Thyroid gland (tissue), 4 donors: Measurements from ENCODE around the gene PRDM1. TPM values are rescaled to one million over a fixed set of nuclear protein-coding genes. Genes with fewer than 3 reads are reported as not detected.
A peak's percentile ranks its signal among the peaks of the same experiment; 100 is the strongest.

Experiments used
- DNase-seq, 2 donors: peaks; one replicate each; pipeline ENCODE4 v3.0.0-alpha.2; 2019
- H3K27ac ChIP-seq, 3 donors: fragments of 200-600 bp; sonication (generic); 1 replicate in 2 of 3; 2 replicates in 1 of 3; pipeline ENCODE4 v1.5.1; 2016 to 2019; ENCODE audit warnings: mild to moderate bottlenecking in 1 of 3, moderate library complexity in 1 of 3
- H3K27me3 ChIP-seq: fragments of 200-600 bp; sonication (generic); one replicate; pipeline ENCODE4 v1.5.1; 2019
- H3K36me3 ChIP-seq, 2 donors: fragments of 200-600 bp; sonication (generic); one replicate each; pipeline ENCODE4 v1.5.1; 2016 to 2019
- H3K4me1 ChIP-seq, 2 donors: fragments of 200-600 bp; sonication (generic); one replicate each; pipeline ENCODE4 v1.5.1; 2017 to 2019
- H3K4me3 ChIP-seq, 3 donors: fragments of 200-600 bp; sonication (generic); replicated peaks in 1 of 3; 1 replicate in 2 of 3; 2 replicates in 1 of 3; pipeline ENCODE4 v1.5.1; 2016; ENCODE audit warnings: mild to moderate bottlenecking in 1 of 3
- H3K9me3 ChIP-seq: fragments of 200-600 bp; sonication (generic); one replicate; pipeline ENCODE4 v1.5.1; 2017
- CTCF ChIP-seq, 6 experiments: fragments of 200-600 bp in 3 of 6; fragments of 450-650 bp in 3 of 6; sonication (generic) in 3 of 6; IDR thresholded peaks; one replicate each; pipeline ENCODE4 v1.5.1; 2016 to 2019; ENCODE audit warnings: antibody characterized with exemption in 6 of 6, mild to moderate bottlenecking in 2 of 6, inconsistent platforms in 1 of 6, moderate library complexity in 1 of 6
- POLR2A ChIP-seq, 2 donors: fragments of 450-650 bp; IDR thresholded peaks; one replicate each; pipeline ENCODE4 v1.6.1; 2017; ENCODE audit warnings: antibody characterized with exemption in 2 of 2, mild to moderate bottlenecking in 2 of 2, moderate library complexity in 1 of 2
- WGBS, 2 donors: methylation state at CpG; one replicate each; pipeline ENCODE4 v1.1.5; 2017; 5-methylcytosine and 5-hydroxymethylcytosine counted together
- intact Hi-C: fragments of 100-400 bp; cut with DNase I; formaldehyde crosslinking; loops from one replicate; pipeline ENCODE4 v1.15.1; 2023
- total RNA-seq, 4 donors: library from RNA; depleted of rRNA; stranded (reverse); fragments of >200 nt; gene quantifications; one replicate each; pipeline ENCODE4 v1.2.3, GENCODE V29; 2016

Gene PRDM1
- total RNA-seq, 4 donors from 2014 or later = 5.6 to 7.6 (median 7.0) TPM

GRCh38 chr6:106118835-106119431 is 32.8 kb downstream of the PRDM1 start:
- H3K4me3 ChIP-seq = no peak overlapping the region
- intact Hi-C loops = no loop called here
- WGBS, 2 donors = 67 to 81% methylated on average over 3 of the region's 3 CpGs
- no peak for TF ChIP-seq CTCF (IDR thresholded peaks at IDR 0.05)
- TF ChIP-seq POLR2A (IDR thresholded peaks at IDR 0.05) = no peak
- no peaks in the 10 kb centered on the region for H3K9me3 ChIP-seq
- DNase-seq = no peak
- H3K4me1 ChIP-seq = peaks cover 0 to 35% of the 10 kb centered on the region in 2 donors
- H3K27ac ChIP-seq = peak overlapping the region in 1 of 3 donors; percentile 63
- H3K36me3 ChIP-seq = no peaks in the 10 kb centered on the region
- H3K27me3 ChIP-seq = no peaks in the 10 kb centered on the region

- H3K9me3 ChIP-seq = no peaks in the 10 kb centered on the region
- peak overlapping the region in 2 of 3 donors; percentile 41 to 63 for H3K27ac ChIP-seq
- peaks cover 0 to 35% of the 10 kb centered on the region in 2 donors for H3K4me1 ChIP-seq
- H3K36me3 ChIP-seq = no peaks in the 10 kb centered on the region
- TF ChIP-seq CTCF (IDR thresholded peaks at IDR 0.05) (no peak), POLR2A (IDR thresholded peaks at IDR 0.05) (no peak)
- no peaks in the 10 kb centered on the region for H3K27me3 ChIP-seq
- WGBS, 2 donors = 46 to 62% methylated on average over 9 of the region's 9 CpGs
- intact Hi-C loops = no loop called here
- peak; percentile 26 to 60 for DNase-seq
- no peak overlapping the region for H3K4me3 ChIP-seq
These were observed 33.4 kb downstream of the PRDM1 start for GRCh38 chr6:106119546-106119945.

GRCh38 chr6:106120006-106120405 is 33.9 kb downstream of the PRDM1 start:
- Histone ChIP-seq H3K4me1 (peaks cover 0 to 35% of the 10 kb centered on the region in 2 donors), H3K36me3 (no peaks in the 10 kb centered on the region), H3K27ac (peak overlapping the region in 2 of 3 donors; percentile 41 to 63), H3K4me3 (no peak overlapping the region), H3K27me3 (no peaks in the 10 kb centered on the region), H3K9me3 (no peaks in the 10 kb centered on the region)
- no peak for DNase-seq
- intact Hi-C loops = no loop called here
- TF ChIP-seq CTCF (IDR thresholded peaks at IDR 0.05) (no peak), POLR2A (IDR thresholded peaks at IDR 0.05) (no peak)
- WGBS, 2 donors = 69 to 84% methylated on average over 2 of the region's 2 CpGs

GRCh38 chr6:106120406-106120805 is 34.3 kb downstream of the PRDM1 start:
- Histone ChIP-seq H3K9me3 (no peaks in the 10 kb centered on the region), H3K4me3 (no peak overlapping the region), H3K27me3 (no peaks in the 10 kb centered on the region), H3K36me3 (no peaks in the 10 kb centered on the region), H3K27ac (peak overlapping the region in 1 of 3 donors; percentile 63), H3K4me1 (peaks cover 0 to 35% of the 10 kb centered on the region in 2 donors)
- TF ChIP-seq POLR2A (IDR thresholded peaks at IDR 0.05) (no peak), CTCF (IDR thresholded peaks at IDR 0.05) (no peak)
- DNase-seq = no peak
- WGBS, 2 donors = 97 to 98% methylated on average over 6 of the region's 6 CpGs
- intact Hi-C loops = no loop called here

GRCh38 chr6:106122306-106122918 is 36.3 kb downstream of the PRDM1 start:
- H3K36me3 ChIP-seq = no peaks in the 10 kb centered on the region
- intact Hi-C loops = no loop called here
- TF ChIP-seq CTCF (IDR thresholded peaks at IDR 0.05) = no peak
- no peak for TF ChIP-seq POLR2A (IDR thresholded peaks at IDR 0.05)
- H3K4me1 ChIP-seq = peaks cover 0 to 26% of the 10 kb centered on the region in 2 donors
- H3K27ac ChIP-seq = no peak overlapping the region
- no peaks in the 10 kb centered on the region for H3K9me3 ChIP-seq
- 72 to 89% methylated on average over 6 of the region's 6 CpGs for WGBS, 2 donors
- no peak for DNase-seq
- H3K4me3 ChIP-seq = no peak overlapping the region
- H3K27me3 ChIP-seq = no peaks in the 10 kb centered on the region
